WTC11 (cell line): ENCODE results near the gene SOWAHA. TPM values are rescaled to one million over a fixed set of nuclear protein-coding genes. Genes with fewer than 3 reads are reported as not detected.

Experiments
- ATAC-seq: fragments of 200-7000 bp; cut with Tn5 transposase; 2 replicates; pipeline ENCODE4 v1.10.0; 2021; ENCODE audit warnings: mild to moderate bottlenecking, moderate library complexity
- CTCF ChIA-PET: fragments of 300-600 bp; sonication (Branson Sonifier 250); formaldehyde crosslinking; loops from one replicate; lab custom pipeline; 2021; ENCODE audit warnings: antibody characterized with exemption; lab: Charles Lee
- POLR2A ChIA-PET: fragments of 350-600 bp; sonication (Branson Sonifier 250); formaldehyde crosslinking; loops from one replicate; lab custom pipeline; 2021; ENCODE audit warnings: antibody characterized with exemption; lab: Charles Lee
- DNase-seq: peaks from one replicate; pipeline ENCODE4 v3.0.0; 2021; ENCODE audit warnings: low spot score
- H3K27ac Mint-ChIP-seq: 2 replicates; pipeline ENCODE4 v1.8.0; 2021; ENCODE audit warnings: mixed read lengths
- H3K27me3 Mint-ChIP-seq: 2 replicates; pipeline ENCODE4 v1.8.0; 2021; ENCODE audit warnings: low read depth, mild to moderate bottlenecking, moderate library complexity, mixed read lengths
- H3K36me3 Mint-ChIP-seq: 2 replicates; pipeline ENCODE4 v1.8.0; 2021; ENCODE audit warnings: mixed read lengths
- H3K4me1 Mint-ChIP-seq: 2 replicates; pipeline ENCODE4 v1.8.0; 2022; ENCODE audit warnings: mixed read lengths
- H3K4me3 Mint-ChIP-seq: 2 replicates; pipeline ENCODE4 v1.8.0; 2021; ENCODE audit warnings: mild to moderate bottlenecking, moderate library complexity, mixed read lengths
- H3K9me3 Mint-ChIP-seq: 2 replicates; pipeline ENCODE4 v1.8.0; 2021; ENCODE audit warnings: mixed read lengths
- CDX4 ChIP-seq: fragments of 250-450 bp; sonication (Bioruptor Pico); IDR thresholded peaks from 2 replicates; pipeline ENCODE4 v1.9.0; 2021; ENCODE audit warnings: moderate library complexity, mild to moderate bottlenecking, inconsistent platforms, borderline replicate concordance
- CREM ChIP-seq: sonication (generic); formaldehyde crosslinking; IDR thresholded peaks from 2 replicates; pipeline ENCODE4 v1.8.1; 2022; ENCODE audit warnings: mild to moderate bottlenecking, missing genetic modification reagents, moderate library complexity
- E2F5 ChIP-seq: sonication (generic); formaldehyde crosslinking; IDR thresholded peaks from 2 replicates; pipeline ENCODE4 v1.8.1; 2022; ENCODE audit warnings: mild to moderate bottlenecking, moderate library complexity, missing genetic modification reagents
- ELF4 ChIP-seq: sonication (generic); formaldehyde crosslinking; IDR thresholded peaks from 2 replicates; pipeline ENCODE4 v1.8.1; 2022; ENCODE audit warnings: low read depth, mild to moderate bottlenecking, moderate library complexity, missing genetic modification reagents
- ERG ChIP-seq: fragments of 250-450 bp; sonication (Bioruptor Pico); IDR thresholded peaks from 2 replicates; pipeline ENCODE4 v1.8.0; 2021; ENCODE audit warnings: mild to moderate bottlenecking
- ETV6 ChIP-seq: sonication (generic); formaldehyde crosslinking; IDR thresholded peaks from 2 replicates; pipeline ENCODE4 v1.8.1; 2022; ENCODE audit warnings: mild to moderate bottlenecking, missing genetic modification reagents
- FOXP1 ChIP-seq: sonication (generic); formaldehyde crosslinking; IDR thresholded peaks from 2 replicates; pipeline ENCODE4 v1.8.0; 2022; ENCODE audit warnings: missing genetic modification reagents, mild to moderate bottlenecking, moderate library complexity, borderline replicate concordance
- MAX ChIP-seq: sonication (generic); formaldehyde crosslinking; IDR thresholded peaks from 2 replicates; pipeline ENCODE4 v1.8.0; 2022; ENCODE audit warnings: mild to moderate bottlenecking, missing genetic modification reagents
- MYBL2 ChIP-seq: sonication (generic); formaldehyde crosslinking; IDR thresholded peaks from 2 replicates; pipeline ENCODE4 v1.8.1; 2023; ENCODE audit warnings: mild to moderate bottlenecking, moderate library complexity, missing genetic modification reagents
- SMAD3 ChIP-seq: sonication (generic); formaldehyde crosslinking; IDR thresholded peaks from 2 replicates; pipeline ENCODE4 v1.8.0; 2022; ENCODE audit warnings: missing genetic modification reagents, mild to moderate bottlenecking, borderline replicate concordance
- SP1 ChIP-seq: sonication (generic); formaldehyde crosslinking; conservative IDR thresholded peaks from 2 replicates; pipeline ENCODE4 v1.8.1; 2022; ENCODE audit warnings: missing genetic modification reagents
- TCF7 ChIP-seq: sonication (generic); formaldehyde crosslinking; IDR thresholded peaks from 2 replicates; pipeline ENCODE4 v1.8.0; 2022; ENCODE audit warnings: mild to moderate bottlenecking, low read depth, missing genetic modification reagents, moderate library complexity
- ZNF263 ChIP-seq: sonication (generic); formaldehyde crosslinking; IDR thresholded peaks from 2 replicates; pipeline ENCODE4 v1.8.1; 2022; ENCODE audit warnings: low read depth, mild to moderate bottlenecking, moderate library complexity, missing genetic modification reagents
- ZNF396 ChIP-seq: fragments of 250-450 bp; sonication (Bioruptor Pico); IDR thresholded peaks from 2 replicates; pipeline ENCODE4 v1.8.0; 2021; ENCODE audit warnings: mild to moderate bottlenecking, moderate library complexity, borderline replicate concordance
- ZNF671 ChIP-seq: fragments of 250-450 bp; sonication (Bioruptor Pico); IDR thresholded peaks from 2 replicates; pipeline ENCODE4 v1.8.0; 2021; ENCODE audit warnings: mild to moderate bottlenecking
- total RNA-seq: library from RNA; stranded (reverse); gene quantifications from 3 replicates; pipeline ENCODE4 v1.2.3, GENCODE V29; 2021
- TF ChIP-seq, protein P1 (sequence below): fragments of 250-450 bp; sonication (Bioruptor Pico); conservative IDR thresholded peaks from 2 replicates; pipeline ENCODE4 v1.9.0; 2021; ENCODE audit warnings: mild to moderate bottlenecking
- TF ChIP-seq, protein P2 (sequence below): sonication (generic); formaldehyde crosslinking; IDR thresholded peaks from 2 replicates; pipeline ENCODE4 v1.8.1; 2023; ENCODE audit warnings: mild to moderate bottlenecking, missing genetic modification reagents

SOWAHA gene
- total RNA-seq, 1 experiment from 2014 or later, result 0.11 TPM

DNA sequence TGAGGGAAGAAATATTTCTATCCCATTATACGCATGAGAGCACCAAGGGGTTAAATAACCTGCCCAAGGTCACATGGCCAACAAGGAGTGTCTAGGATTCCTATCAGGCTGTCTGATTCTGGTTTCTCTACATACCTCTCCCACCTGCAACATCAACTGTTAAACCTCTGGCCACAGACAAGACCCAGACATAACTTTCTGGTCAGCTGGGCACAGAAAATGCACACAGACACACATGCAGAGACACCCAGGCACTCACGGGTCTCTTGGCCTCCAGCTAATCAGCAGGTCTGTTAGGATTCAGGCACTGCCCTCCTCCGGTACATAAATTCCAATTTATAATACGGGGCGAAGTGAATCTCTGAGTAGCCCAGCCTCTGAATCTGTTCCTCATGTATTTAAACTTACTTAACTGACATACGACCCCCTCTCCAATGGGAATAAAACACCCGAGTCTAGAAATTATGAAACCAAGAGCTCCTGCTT is 37.6 kb upstream of the SOWAHA start (continued):
- TF ChIP-seq ERG, result no peak
- TF ChIP-seq ELF4 (CRISPR knock-in tag), result no peak
- TF ChIP-seq, all 79 proteins: peak for 0

DNA sequence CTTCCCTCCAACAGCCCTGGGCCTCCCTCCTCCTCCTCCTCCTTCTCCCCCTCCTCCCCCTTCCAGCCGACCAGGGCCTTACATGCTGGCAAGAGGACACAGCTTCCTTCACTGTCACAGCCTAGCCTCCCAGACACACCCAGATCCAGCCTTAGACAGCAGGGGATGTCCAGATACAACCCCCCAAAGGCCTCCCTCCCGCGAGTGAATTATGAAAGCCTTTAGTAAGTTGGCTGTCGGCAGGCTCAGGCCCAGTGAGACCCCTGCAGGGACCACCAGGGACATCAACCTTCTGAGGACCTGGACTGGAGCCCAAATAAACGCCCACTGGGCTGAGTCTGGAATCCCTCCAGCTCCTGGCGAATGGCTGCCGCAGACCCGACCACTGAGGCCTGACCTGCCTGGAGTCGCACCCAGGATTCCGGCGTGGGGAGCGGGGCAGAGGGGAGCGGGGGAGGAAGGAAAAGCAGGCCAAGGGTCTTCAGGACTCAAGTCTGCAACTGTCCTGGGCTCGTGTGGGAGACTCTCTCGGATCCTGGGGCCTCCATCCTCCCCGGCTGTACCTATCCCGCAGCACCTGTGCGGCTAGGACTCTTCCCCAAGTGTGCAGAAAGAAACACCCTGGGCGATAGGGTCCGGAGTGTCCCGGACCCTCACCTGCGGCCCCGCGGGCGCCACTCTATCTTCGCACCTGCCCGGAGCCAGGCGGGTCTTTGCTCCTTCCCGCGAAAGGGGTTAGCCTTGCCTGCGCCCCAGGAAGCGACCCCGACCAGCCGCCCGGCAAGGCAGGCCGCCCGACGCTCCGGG is 36.8 kb upstream of the SOWAHA start:
- H3K4me1 Mint-ChIP-seq, result peaks cover 33% of the 10 kb centered on the region
- POLR2A ChIA-PET, result interaction anchor here (0.6 kb wide), 1 partner anchor 131 kb away, joined by 3 read pairs; no protein-coding TSS in a partner anchor
- TF ChIP-seq ZNF263 (CRISPR knock-in tag), result peak; percentile 59; the same call in 1 of the 2 replicates
- TF ChIP-seq SMAD3, result no peak
- TF ChIP-seq, all 79 proteins: peak for 1
- H3K36me3 Mint-ChIP-seq, result no peaks in the 10 kb centered on the region
- CTCF ChIA-PET, result interaction anchor here (0.6 to 4.5 kb wide), 8 partner anchors 21 to 46 kb away, joined by 3 to 26 read pairs (median 9); partner anchors contain the start of gene CCNI2
- DNase-seq (peak; percentile 25), ATAC-seq (peak; percentile 25)
- H3K4me3 Mint-ChIP-seq, result peak overlapping the region; percentile 67
- H3K27me3 Mint-ChIP-seq, result peaks cover 47% of the 10 kb centered on the region
- no peaks in the 10 kb centered on the region for H3K9me3 Mint-ChIP-seq
- H3K27ac Mint-ChIP-seq, result no peak overlapping the region

DNA sequence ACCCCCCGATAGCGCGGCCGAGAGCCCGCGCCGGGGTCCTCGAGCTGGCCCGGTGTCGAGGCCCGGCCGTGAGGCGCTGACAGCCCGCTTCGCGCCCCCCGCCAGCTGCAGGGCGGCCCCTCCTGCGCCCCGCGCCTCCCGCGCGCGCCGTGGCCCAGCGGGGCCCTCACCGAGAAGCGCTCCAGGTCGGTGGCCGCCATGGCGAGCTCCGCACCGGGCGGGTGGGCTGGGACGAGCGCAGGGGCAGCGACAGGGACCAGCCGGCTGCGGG is 36.2 kb upstream of the SOWAHA start:
- ChIA-PET POLR2A (interaction anchor here (0.6 kb wide), 1 partner anchor 131 kb away, joined by 3 read pairs; no protein-coding TSS in a partner anchor), CTCF (interaction anchor here (0.6 to 4.5 kb wide), 8 partner anchors 22 to 250 kb away, joined by 3 to 26 read pairs (median 9); partner anchors contain the start of gene CCNI2)
- peaks cover 29% of the 10 kb centered on the region for H3K4me1 Mint-ChIP-seq
- no peak for DNase-seq
- H3K36me3 Mint-ChIP-seq, result no peaks in the 10 kb centered on the region
- no peak overlapping the region for H3K4me3 Mint-ChIP-seq
- TF ChIP-seq ZNF671 (CRISPR knock-in tag) (no peak), CDX4 (CRISPR knock-in tag) (no peak)
- H3K27ac Mint-ChIP-seq, result no peak overlapping the region
- no peak; the same call in 1 of the 2 replicates for ATAC-seq
- peaks cover 50% of the 10 kb centered on the region for H3K27me3 Mint-ChIP-seq
- H3K9me3 Mint-ChIP-seq, result no peaks in the 10 kb centered on the region

DNA sequence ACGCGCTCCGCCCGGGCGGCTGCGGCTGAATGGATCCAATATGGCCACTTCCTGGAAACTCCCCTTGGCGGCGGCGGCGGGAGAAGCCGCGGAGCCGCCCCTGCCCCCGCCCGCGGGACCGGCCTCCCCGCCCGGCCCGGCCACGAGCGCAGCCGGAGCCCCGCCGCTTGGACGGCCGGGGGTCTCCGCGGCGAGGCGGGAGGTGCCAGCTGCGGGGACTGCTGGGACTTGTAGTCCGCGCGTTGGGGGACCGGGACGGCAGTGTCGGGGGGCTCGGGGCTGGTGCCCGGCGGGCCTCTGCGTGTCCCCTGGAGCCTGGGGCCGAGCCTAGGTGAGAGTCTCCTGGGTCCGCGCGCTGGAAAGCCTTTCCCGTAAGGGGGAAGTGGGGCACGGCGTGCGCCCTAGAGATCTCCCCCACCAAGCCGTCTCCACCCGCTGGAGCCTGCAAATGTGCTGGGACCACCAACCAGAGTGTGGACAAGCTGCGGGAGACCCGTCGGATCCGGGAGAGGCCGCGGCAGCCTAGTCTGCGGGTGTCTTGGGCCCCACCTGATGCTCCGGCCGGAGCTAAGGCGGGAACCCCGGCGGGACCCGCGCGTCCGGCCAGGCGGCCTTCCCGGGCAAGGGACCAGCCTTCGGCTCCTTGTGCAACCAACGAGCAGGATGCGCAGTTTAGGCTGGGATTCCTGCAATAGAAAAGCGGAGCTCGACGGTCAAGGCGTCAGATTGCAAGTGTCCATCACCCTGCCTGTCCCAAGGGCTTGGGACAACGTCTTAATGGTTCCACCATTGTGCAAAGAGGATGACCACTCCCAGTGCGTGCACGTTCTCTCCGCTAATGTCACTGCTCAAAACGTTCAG is 35.7 kb upstream of the SOWAHA start, which contains the start of gene SEPTIN8:
TSS of gene SEPTIN8 (minus strand) at position 31 of the 861 bp plus-strand sequence. CDS start 102 bp downstream, outside the sequence.
- CTCF ChIA-PET, result interaction anchor here (0.6 to 4.5 kb wide), 11 partner anchors 22 to 251 kb away, joined by 3 to 26 read pairs (median 6); partner anchors contain the start of gene CCNI2
- no peaks in the 10 kb centered on the region for H3K9me3 Mint-ChIP-seq
- peaks cover 50% of the 10 kb centered on the region for H3K27me3 Mint-ChIP-seq
- H3K4me3 Mint-ChIP-seq, result peak within 1 kb of the TSS; percentile 67
- peaks cover 23% of the 10 kb centered on the region for H3K4me1 Mint-ChIP-seq
- H3K27ac Mint-ChIP-seq, result no peak within 1 kb of the TSS
- H3K36me3 Mint-ChIP-seq, result no peaks in the 10 kb centered on the region
- DNase-seq (peak; percentile 54), ATAC-seq (peak; percentile 57)
- POLR2A ChIA-PET, result interaction anchor here (0.6 kb wide), 2 partner anchors 131 to 132 kb away, joined by 3 read pairs; no protein-coding TSS in a partner anchor
- peak; percentile 61 for TF ChIP-seq MYBL2 (CRISPR knock-in tag)
- TF ChIP-seq, protein P1, sequence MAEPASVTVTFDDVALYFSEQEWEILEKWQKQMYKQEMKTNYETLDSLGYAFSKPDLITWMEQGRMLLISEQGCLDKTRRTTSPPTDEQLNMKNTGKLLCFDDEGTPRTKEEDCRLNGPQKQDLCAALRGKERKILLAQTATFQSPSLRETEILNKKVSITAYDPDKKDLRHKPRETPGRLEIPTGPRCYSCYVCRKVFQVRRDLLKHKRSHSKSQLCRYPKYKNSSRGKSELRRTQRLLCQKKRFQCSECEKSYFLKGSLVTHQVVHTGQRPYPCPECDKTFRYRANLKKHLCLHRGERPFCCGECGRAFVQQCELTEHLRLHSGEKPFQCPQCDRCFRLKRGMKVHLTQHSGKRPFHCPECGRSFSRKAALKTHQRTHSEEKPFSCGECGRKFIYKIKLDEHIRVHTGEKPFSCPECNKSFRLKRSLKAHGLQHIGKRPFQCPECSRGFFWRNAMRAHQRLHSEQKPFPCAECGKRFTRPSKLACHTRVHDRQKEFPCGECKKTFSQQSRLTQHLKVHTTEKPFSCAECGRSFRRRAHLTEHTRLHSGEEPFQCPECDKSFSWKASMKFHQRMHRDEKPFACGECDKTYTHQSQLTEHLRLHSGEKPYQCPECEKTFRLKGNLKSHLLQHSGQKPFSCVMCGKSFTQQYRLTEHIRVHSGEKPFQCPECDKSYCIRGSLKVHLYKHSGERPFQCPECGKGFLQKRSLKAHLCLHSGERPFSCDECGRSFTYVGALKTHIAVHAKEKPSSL, result no peak
- no peak for TF ChIP-seq E2F5 (CRISPR knock-in tag)
- TF ChIP-seq TCF7 (CRISPR knock-in tag), result peak; percentile 63; the same call in 1 of the 2 replicates
- no peak for TF ChIP-seq ZNF396 (CRISPR knock-in tag)
- peak; percentile 53; the same call in 1 of the 2 replicates for TF ChIP-seq CREM
- peak; percentile 46; the same call in 1 of the 2 replicates for TF ChIP-seq ETV6 (CRISPR knock-in tag)
- peak; percentile 78; the same call in 1 of the 2 replicates for TF ChIP-seq FOXP1 (CRISPR knock-in tag)
- TF ChIP-seq MAX (CRISPR knock-in tag), result peak; percentile 44
- TF ChIP-seq, protein P2, sequence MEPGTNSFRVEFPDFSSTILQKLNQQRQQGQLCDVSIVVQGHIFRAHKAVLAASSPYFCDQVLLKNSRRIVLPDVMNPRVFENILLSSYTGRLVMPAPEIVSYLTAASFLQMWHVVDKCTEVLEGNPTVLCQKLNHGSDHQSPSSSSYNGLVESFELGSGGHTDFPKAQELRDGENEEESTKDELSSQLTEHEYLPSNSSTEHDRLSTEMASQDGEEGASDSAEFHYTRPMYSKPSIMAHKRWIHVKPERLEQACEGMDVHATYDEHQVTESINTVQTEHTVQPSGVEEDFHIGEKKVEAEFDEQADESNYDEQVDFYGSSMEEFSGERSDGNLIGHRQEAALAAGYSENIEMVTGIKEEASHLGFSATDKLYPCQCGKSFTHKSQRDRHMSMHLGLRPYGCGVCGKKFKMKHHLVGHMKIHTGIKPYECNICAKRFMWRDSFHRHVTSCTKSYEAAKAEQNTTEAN (CRISPR knock-in tag), result peak; percentile 53; the same call in 1 of the 2 replicates
- peak; percentile 65 for TF ChIP-seq SP1 (CRISPR knock-in tag)
